Smooth muscle cell (in vitro differentiated cells): ENCODE measurements around the gene ARRDC2. TPM values are rescaled to one million over a fixed set of nuclear protein-coding genes. Genes with fewer than 3 reads are reported as not detected.

Experiments used
- DNase-seq: peaks from one replicate; lab custom pipeline; 2025; ENCODE audit not compliant: unreplicated experiment; lab: John Stamatoyannopoulos, UW
- H2AFZ ChIP-seq: fragments of 200-600 bp; sonication (generic); 2 replicates; pipeline ENCODE4 v1.6.0; 2016; ENCODE audit warnings: antibody characterized with exemption, low read depth, mild to moderate bottlenecking
- H3F3A ChIP-seq: fragments of 200-600 bp; sonication (generic); 2 replicates; pipeline ENCODE4 v1.6.0; 2017; ENCODE audit warnings: antibody characterized with exemption, low read depth
- H3K27ac ChIP-seq: fragments of 200-600 bp; sonication (generic); 2 replicates; pipeline ENCODE4 v1.5.1; 2016; ENCODE audit warnings: low read depth, mild to moderate bottlenecking
- H3K27me3 ChIP-seq: fragments of 200-600 bp; sonication (generic); 2 replicates; pipeline ENCODE4 v1.6.1; 2016; ENCODE audit warnings: low read depth, mild to moderate bottlenecking
- H3K36me3 ChIP-seq: fragments of 200-600 bp; sonication (generic); 2 replicates; pipeline ENCODE4 v1.5.1; 2016; ENCODE audit warnings: low read depth
- H3K4me1 ChIP-seq: fragments of 200-600 bp; sonication (generic); 2 replicates; pipeline ENCODE4 v1.5.1; 2016; ENCODE audit warnings: low read depth
- H3K4me2 ChIP-seq: fragments of 200-600 bp; sonication (generic); 2 replicates; pipeline ENCODE4 v1.6.0; 2016; ENCODE audit warnings: mild to moderate bottlenecking
- H3K4me3 ChIP-seq: fragments of 200-600 bp; sonication (generic); 2 replicates; pipeline ENCODE4 v1.5.1; 2016; ENCODE audit warnings: mild to moderate bottlenecking
- H3K79me2 ChIP-seq: fragments of 200-600 bp; sonication (generic); 2 replicates; pipeline ENCODE4 v1.6.0; 2016; ENCODE audit warnings: low read depth, mild to moderate bottlenecking
- H3K9ac ChIP-seq: fragments of 200-600 bp; sonication (generic); 2 replicates; pipeline ENCODE4 v1.6.0; 2016; ENCODE audit warnings: low read depth
- H3K9me3 ChIP-seq: fragments of 200-600 bp; sonication (generic); replicated peaks from 2 replicates; pipeline ENCODE4 v1.5.1; 2016; ENCODE audit warnings: low read depth
- H4K20me1 ChIP-seq: fragments of 200-600 bp; sonication (generic); 2 replicates; pipeline ENCODE4 v1.6.0; 2016; ENCODE audit warnings: low read depth
- CTCF ChIP-seq: fragments of 200-600 bp; sonication (generic); IDR thresholded peaks from 2 replicates; pipeline ENCODE4 v1.5.1; 2017; ENCODE audit warnings: borderline replicate concordance, mild to moderate bottlenecking, antibody characterized with exemption; ENCODE audit not compliant: insufficient read depth, poor library complexity, severe bottlenecking
- WGBS: methylation state at CpG from one replicate; pipeline ENCODE4 v1.1.7; 2016; ENCODE audit warnings: low lambda C conversion rate; 5-methylcytosine and 5-hydroxymethylcytosine counted together
- polyA plus RNA-seq: library from polyadenylated mRNA; unstranded; fragments of >200 nt; fragmentation: Nextera tagmentation; extraction: Ambion mirVana; gene quantifications from 2 replicates; pipeline ENCODE4 v1.2.1, GENCODE V29; 2016
- total RNA-seq: library from RNA; depleted of rRNA; stranded (reverse); fragments of >200 nt; gene quantifications from 2 replicates; pipeline ENCODE4 v1.2.3, GENCODE V29; 2014

Gene ARRDC2
- total and polyA plus RNA-seq, 2 experiments from 2014 or later, result 4.3 to 4.4 TPM

GRCh38 chr19:18046059-18046718 lies 38.2 kb downstream of the ARRDC2 start:
- no peak for DNase-seq

GRCh38 chr19:18049385-18049784 lies 41.4 kb downstream of the ARRDC2 start:
- H3K79me2 ChIP-seq, result no peaks in the 10 kb centered on the region
- H3K4me1 ChIP-seq, result no peaks in the 10 kb centered on the region
- H3K4me2 ChIP-seq, result no peak overlapping the region
- no peak overlapping the region for H3K4me3 ChIP-seq
- TF ChIP-seq CTCF, result no peak
- DNase-seq, result no peak
- 93% methylated on average over 10 of the region's 10 CpGs for WGBS
- H3K36me3 ChIP-seq, result no peaks in the 10 kb centered on the region
- no peak overlapping the region for H3K9ac ChIP-seq
- no peak overlapping the region for H3K27ac ChIP-seq
- H2AFZ ChIP-seq, result no peak overlapping the region
- no peaks in the 10 kb centered on the region for H3K9me3 ChIP-seq
- no peaks in the 10 kb centered on the region for H3F3A ChIP-seq
- no peaks in the 10 kb centered on the region for H4K20me1 ChIP-seq
- no peaks in the 10 kb centered on the region for H3K27me3 ChIP-seq

More at GRCh38 chr19:18046059-18046718, 38.2 kb downstream of the ARRDC2 start:
- Histone ChIP-seq H3K36me3 (no peaks in the 10 kb centered on the region), H3K27me3 (peaks cover under 1% of the 10 kb centered on the region), H3K79me2 (no peaks in the 10 kb centered on the region), H3K4me2 (no peak overlapping the region), H3F3A (no peaks in the 10 kb centered on the region), H3K9ac (no peak overlapping the region), H3K27ac (no peak overlapping the region), H3K4me1 (no peaks in the 10 kb centered on the region), H3K9me3 (no peaks in the 10 kb centered on the region), H3K4me3 (no peak overlapping the region), H4K20me1 (no peaks in the 10 kb centered on the region), H2AFZ (no peak overlapping the region)
- 46% methylated on average over 14 of the region's 14 CpGs for WGBS
- TF ChIP-seq CTCF, result no peak

GRCh38 chr19:18051887-18052286 lies 43.9 kb downstream of the ARRDC2 start:
- Histone ChIP-seq H3F3A (no peaks in the 10 kb centered on the region), H3K79me2 (no peaks in the 10 kb centered on the region), H3K9me3 (no peaks in the 10 kb centered on the region), H3K4me3 (no peak overlapping the region), H3K36me3 (no peaks in the 10 kb centered on the region), H2AFZ (no peak overlapping the region), H4K20me1 (no peaks in the 10 kb centered on the region), H3K9ac (no peak overlapping the region), H3K4me1 (no peaks in the 10 kb centered on the region), H3K27me3 (no peaks in the 10 kb centered on the region), H3K4me2 (no peak overlapping the region), H3K27ac (no peak overlapping the region)
- WGBS, result 94% methylated on average over 20 of the region's 31 CpGs
- no peak for TF ChIP-seq CTCF
- no peak for DNase-seq
